CD4-positive, alpha-beta T cell treated with Interleukin-6 at 100 ng/mL for 8 hours (primary cell): Measurements from ENCODE around the gene SNX25.

Source experiments
- DNase-seq: peaks from one replicate; pipeline ENCODE4 v3.0.0-alpha.2; 2020; ENCODE audit warnings: mixed read lengths, low spot score

SNX25 gene

DNA sequence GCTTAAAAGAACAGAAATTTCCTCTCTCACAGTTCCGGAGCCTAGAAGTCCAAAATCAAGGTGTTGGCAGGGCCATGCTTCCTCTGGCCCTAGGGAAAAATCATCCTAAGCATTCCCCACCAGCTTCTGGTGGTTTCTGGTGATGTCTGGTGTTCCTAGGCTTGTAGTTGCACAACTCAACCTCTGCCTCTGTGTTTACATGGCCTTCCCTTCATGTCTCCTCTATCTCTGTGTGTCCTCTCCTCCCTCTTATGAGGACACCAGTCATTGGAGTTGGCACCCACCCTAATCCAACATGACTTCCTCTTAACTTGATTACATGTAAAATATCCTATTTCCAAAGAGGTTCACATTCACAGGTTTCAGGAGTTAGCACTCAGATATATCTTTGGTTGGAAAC, 170.9 kb downstream of the SNX25 start:
- no peak for DNase-seq

DNA sequence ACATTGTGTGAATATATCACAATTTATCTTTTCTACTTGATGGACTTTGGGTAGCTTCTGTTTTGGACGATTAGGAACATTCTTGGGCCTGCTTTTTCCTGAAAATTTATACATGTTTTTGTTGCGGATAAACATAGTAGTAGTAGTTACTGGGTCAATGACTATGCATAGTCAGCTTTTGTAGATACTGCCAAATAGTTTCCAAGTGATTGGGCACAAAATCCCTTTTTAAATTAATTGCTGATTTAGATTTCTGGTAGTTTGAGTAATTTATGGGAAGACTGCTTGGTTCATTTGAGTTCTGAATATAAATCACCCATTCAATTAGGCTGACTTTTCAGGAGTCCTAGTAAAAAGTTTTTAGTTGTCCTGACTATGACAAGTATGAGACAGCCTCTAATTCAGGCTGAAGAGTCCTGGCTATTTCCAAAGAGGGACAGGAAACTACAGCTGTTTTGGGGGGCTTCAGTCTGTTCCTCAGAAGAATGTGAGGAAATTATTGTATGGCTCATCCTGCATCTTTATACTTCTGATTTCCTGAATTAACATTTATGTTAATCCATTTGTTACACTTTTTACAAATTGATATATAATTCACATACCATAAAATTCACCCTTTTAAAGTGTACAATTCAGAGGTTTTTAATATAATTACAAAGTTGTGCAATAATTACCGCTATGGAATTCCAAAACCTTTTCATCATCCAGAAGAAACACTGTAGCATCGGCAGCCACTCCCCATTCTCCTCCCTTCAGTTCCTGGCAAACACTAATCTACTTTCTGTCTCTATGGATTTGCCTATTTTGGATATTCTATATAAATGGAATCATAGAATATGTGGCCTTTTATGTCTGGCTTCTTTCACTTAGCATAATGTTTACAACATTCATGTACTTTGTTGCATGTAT, 172.1 kb downstream of the SNX25 start:
- DNase-seq, result no peak

DNA sequence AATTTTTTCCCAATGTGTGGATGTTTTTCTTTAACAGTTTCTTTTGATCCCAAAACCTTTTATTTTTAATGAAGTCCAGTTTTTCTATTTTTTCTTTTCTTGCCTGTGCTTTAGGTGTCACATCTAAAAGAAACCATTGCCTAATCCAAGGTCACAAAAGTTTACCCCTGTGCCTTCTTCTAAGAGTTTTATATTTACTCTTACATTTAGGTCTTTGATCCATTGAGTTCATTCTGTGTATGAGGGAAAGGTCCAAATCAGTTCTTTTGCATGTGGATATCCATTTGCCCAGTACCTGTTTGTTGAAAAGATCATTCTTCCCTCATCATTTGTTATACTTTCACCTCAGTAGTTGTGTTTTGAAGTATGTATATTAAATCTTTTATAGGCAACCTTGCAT, 173.4 kb downstream of the SNX25 start:
- DNase-seq, result no peak

DNA sequence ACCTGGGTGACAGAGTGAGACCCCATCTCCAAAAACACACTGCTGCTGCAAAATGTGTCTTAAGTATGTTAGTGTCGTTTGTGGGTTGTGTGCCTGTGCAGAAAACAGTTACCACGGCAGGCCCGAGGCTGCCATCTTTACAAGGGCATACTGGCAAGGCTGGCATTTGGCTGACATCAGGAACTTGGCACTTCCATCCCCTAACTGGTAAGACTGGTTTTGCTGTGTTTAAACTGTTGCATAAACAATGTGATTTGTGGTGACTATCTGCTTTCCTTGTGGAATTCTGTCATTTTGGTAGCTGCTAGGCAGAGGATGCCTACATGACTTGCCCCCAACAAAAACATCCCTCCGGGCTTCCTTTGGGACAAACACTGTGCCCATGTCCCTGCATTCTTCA, 174.1 kb downstream of the SNX25 start:
- DNase-seq, result no peak

DNA sequence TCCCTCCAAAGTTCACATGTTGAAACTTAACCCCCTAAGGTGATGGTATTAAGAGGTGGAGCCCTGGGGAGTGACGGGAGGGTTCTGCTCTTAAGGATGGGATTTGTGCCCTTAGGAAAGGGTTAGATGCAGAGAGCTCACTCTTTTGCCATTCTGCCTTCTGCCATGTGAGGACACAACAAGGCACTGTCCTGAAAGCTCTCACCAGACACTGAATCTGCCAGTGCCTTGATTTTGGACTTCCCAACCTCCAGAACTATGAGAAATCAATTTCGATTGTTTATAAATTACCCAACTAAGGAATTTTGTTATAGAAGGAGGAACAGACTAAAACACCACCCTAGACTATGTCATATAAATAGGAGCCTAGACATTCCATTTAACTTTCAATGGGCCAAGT, 174.7 kb downstream of the SNX25 start:
- no peak for DNase-seq

DNA sequence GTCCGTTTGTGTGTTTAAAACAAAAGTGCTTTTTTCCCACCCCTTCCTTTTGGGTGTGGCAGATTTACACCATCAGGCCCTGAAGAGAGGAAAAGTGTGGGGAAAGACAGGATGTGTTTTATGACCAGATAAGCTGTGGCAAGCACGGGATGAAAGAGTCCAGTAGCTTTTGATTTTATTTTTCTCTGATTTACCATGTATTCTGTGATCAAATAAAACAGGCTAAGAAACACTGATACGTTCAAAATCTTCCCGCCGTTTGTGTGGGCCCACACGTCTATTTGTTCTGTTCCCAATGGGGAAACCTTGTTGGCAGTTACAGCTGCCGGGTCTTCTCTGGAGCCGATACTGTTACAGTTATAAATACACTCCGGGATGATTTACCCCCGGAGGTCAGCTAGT, 175.5 kb downstream of the SNX25 start:
- DNase-seq, result no peak

DNA sequence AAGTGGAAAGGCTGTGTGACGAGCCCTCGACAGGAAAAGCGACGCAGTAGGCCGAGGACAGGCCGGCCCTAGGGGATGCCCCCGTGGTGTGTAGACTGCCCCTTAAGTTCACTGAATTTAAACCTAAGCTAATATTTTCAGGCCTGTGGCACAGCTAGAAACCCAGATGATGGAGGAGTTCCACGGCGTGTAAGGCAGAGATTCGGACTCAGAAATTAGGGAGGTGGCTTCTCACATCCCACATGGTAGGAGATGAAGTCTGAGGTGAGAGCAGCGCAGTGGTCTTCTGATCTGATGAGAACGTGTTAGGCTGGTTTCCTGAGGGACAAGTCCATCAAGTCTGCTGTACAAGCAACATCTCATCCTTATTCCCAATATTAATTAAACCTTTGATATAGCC, 178.6 kb downstream of the SNX25 start:
- DNase-seq, result no peak

DNA sequence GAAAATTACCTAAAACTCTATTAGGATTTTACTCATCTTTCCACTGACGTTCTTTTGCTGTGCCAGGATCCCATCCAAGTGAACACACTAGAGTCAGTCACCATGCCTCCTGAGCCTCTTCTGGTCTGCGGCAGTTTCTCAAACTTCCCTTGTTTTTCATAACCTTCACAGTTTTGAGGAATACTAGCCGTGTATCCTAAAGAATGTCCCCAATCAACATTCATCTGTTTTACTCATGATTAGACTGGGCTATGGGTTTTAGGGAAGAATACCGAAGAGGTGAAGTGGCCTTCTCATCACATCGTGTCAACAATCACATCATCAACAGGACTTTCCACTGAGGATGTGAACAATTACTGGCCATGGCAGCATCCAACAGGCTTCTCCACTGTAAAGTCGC, 181.5 kb downstream of the SNX25 start:
- no peak for DNase-seq

DNA sequence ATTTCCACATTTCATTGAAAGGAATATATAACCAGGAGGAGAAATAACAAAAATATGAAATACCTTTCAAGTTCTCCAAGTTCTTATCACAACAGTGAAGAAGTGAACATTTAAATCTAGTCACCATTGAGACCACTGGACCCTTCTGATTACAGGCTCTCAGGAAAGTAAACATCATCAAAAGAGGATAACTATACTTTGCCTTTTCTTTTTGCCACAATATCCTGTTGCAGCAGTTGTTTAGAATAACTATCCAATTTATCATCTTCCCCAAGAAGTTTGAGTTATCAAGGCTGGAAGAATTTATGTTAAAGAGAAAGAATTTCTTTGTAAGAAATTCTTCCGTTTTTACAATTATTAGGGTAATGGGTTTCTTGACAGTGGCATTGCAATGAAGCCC, 182.8 kb downstream of the SNX25 start:
- DNase-seq, result no peak

DNA sequence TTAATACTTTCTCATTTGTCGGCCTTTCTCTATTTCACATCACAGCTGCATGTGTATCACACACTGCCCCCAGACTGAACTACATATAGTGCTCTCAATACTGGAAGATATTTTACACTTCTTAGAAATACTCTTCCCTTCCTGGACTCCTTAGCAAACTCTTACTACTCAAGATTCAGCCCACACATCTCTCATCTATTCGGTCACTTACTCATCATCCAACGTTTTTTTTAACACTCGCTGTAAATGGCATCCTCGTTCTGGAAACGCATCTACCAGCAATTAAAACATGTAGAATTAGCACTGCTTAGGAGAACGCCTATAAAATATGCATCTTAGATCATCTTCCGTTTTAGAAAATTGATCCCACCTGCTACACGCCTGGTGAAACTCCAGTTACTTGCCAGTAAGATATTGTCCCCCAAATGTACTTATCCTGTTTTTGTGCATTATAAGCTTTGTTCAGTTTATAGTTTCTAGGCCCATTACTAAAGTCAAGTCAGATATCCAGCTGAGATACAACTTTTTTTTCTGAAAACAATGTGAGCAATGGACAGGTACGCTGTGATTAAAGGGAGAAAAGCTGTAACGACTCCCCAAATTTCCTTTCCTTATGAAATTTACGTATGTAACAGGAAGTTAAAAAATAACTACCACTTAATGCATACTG, 185.3 kb downstream of the SNX25 start:
- no peak for DNase-seq

DNA sequence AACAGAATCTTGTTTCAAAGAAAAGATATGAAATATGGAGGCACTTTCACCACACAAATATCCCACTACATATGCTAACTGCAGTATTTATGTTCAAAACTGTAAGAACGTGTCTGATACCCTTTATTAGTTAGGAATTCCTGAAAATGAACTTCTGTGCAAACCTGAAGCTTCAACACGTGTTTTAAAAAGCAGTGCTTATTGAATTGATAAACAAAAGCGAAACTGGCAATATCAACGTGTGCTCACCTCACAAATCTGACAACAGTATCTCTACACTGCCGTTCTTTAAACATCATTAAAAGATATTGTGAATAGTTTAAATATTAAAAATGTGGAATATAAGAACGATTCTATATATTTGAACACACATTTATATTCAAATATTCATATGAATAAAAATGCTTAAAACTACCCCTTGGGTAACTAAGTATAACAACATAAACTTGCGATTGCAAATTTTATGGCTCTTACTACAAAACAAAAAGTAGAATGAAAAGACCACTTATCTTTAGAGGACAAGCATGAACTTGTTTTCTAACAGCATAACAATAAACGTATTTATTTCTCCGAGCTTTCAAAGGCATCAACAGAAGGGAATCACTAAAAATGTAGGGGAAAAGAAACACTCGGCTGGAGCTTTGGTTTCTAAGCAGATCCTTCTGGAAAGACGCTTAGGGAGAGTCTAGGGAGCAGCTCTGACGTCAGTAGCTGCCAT, 186.0 kb downstream of the SNX25 start, which contains the start of gene LRP2BP:
TSS of gene LRP2BP (minus strand) at position 687 of the 718 bp plus-strand sequence. CDS start 17,738 bp downstream, outside the sequence.
- DNase-seq, result peak; percentile 11

DNA sequence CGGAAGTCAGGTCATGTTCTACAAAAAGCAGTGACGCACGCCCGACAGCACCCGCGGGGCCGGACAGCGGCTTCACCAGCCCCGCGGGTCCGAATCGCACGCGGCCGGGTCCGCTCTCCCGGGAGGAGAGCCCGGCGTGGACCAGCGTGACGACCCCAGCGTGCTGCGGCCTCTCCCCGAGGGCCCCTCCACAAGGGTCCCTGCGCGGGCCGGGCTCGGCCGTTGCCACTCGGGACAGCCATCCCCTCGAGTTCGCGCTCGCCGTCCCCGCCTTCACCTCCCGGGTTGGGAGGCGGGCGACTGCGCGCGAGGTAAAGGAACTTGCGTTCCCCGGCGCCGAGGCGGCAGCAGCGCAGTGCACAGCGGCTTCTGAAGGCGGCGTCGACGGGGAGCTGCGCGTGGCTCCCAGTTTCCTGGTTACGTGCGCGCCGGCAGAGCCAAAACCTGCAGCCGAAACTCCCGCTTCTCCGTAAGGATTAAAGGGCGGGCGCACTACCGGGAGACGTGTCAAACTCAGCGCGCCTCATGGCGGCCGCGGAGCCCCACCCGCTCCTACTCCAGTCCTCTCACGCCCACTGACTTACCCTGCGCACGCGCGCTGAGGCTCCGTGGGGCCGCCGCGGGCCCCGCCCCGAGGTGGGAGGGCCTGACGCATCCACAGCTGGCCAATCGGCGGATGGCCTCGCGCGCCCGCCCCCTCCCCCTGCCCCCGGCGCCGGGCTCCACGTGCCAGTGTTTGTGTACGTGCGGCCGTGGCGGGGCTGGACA, 186.7 kb downstream of the SNX25 start:
- peak; percentile 96 for DNase-seq

DNA sequence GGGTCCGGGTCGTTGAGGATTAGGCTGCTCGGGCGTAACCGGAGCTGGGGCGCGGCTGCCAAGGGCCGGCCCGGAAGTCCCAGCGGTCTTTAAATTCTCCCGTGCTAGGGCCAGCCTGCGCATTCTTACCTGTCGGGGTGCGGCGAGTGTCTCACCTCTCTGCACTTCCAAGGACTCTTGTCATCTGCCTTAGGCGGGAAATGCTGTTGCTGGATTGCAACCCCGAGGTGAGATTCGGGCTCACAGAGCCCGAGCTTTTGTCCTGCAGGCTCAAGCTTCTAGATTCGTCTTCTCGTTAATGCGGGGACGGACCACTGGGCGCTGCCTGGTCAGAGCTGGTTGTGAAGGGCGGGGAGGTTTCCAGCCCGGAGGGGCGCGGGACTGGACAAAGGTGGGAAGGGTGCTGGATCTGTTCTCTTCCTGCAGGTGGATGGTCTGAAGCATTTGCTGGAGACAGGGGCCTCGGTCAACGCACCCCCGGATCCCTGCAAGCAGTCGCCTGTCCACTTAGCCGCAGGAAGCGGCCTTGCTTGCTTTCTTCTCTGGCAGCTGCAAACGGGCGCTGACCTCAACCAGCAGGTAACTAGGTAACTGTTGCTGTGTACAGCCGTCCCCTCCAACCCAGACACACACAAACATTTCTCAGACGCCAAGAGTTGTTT, 187.5 kb downstream of the SNX25 start, which contains the start of gene ANKRD37:
TSS of gene ANKRD37 (plus strand) at position 118 of the 662 bp plus-strand sequence. CDS start at position 201, 83 bp downstream.
- no peak for DNase-seq

DNA sequence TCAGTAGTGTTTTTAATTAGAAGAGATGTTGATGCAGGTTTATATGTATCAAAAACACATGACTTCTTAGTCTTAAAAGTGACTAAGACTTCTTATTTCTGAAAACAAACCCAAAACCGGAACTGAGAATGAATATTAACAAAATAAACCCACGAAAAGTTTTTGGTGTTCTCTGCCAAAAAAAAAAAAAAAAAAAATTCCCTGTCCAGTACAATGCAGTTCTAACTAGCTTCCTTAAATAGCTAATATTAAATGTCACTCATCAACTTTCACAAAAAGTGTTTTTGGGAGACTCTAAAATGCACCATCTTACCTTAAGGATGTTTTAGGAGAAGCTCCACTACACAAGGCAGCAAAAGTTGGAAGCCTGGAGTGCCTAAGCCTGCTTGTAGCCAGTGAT, 189.2 kb downstream of the SNX25 start:
- DNase-seq, result no peak

DNA sequence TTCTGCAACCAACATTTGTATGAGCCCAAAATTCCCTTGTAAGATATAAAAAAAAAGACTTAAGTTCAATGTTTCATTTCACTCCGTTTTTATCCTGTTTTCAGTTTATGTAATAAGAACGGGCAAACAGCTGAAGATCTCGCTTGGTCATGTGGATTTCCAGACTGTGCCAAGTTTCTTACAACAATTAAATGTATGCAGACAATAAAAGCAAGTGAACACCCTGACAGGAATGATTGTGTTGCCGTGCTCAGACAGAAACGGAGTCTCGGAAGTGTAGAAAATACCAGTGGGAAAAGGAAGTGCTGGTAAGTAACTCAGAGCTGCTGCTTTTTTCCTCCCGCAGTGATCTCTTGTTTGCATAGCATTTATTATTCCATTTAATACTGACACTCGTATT, 190.1 kb downstream of the SNX25 start:
- no peak for DNase-seq

DNA sequence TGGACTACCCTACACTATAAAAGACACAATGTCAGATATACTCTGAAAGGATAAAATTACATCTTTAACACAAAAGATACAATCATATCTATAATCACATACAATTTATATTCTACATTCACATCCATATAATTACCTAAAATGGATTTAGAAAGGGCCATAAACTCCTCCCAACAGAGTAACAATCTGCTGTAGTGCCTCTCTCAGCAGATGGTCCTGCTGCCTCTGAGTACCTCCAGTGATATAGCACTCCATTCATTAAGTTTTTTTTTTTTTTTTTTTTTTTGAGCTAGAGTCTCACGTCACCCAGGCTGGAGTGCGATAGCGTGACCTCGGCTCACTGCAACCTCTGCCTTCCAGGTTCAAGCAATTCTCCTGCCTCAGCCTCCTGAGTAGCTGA, 194.6 kb downstream of the SNX25 start:
- DNase-seq, result no peak

DNA sequence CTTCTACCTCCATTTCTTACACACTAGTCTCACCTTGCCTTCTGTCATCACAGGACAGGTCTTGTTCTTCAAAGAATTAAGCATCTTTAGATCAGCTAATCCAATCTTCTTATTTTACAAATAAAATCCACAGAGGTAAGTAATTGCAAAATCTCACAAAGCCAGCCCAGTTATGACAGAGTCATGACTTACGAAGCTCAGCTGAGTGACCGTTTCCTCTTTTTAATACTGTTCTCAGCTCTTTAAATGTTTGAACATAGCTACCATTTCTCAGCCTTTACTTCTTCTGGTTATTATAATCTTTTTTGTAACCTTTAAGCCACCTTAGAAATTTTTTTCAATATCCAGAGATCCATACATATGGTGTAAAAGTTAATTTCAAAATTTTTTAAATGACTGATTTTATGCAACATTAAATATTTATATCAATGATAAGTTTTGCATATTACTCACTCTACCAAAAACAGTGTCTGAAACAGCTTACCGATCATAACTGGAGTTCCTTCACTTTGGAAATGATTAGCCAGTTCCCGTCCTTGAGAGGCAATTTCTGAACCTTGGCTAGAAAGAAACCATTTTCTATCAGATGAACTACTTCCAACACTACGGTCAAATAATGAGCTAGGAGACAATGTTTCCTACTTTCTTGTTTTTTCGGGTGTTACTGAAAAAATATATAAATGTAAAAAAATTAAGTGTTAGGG, 196.1 kb downstream of the SNX25 start:
- no peak for DNase-seq

DNA sequence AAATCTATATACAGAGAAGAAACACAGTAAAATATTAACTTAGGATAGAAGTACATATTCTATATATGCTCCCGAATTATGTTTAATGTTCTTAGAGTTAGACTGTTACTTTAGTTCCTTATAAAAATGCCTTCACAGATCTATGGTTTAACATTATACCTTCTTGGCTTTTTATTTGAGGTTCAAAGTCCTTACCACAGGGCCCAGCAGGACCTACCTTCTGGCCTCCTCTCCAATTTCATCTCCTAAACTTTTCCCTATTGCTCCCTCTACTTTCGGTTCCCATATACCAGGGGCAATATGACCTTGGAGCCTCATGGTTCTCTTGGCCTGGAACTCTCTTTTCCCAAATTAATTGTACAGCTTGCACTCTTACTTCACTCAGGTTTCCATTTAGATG, 199.0 kb downstream of the SNX25 start:
- DNase-seq, result no peak

DNA sequence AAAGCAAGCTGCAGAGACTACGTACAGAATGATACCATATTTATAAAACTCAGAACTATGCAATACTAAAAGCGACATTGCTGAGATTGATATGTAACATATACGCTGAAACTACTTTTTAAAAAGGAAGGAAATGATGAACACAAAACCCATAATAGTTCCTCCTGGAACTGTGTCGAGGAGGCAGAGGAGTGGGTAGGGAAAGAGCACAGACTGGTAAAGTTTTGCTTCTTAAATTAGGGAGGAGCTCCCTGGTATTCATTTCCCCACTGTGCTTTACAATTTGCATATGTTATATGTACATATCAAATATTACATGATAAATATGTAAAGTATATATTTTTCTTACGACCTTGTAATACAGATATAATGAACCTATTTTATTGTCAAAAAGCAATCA, 202.5 kb downstream of the SNX25 start:
- no peak for DNase-seq

DNA sequence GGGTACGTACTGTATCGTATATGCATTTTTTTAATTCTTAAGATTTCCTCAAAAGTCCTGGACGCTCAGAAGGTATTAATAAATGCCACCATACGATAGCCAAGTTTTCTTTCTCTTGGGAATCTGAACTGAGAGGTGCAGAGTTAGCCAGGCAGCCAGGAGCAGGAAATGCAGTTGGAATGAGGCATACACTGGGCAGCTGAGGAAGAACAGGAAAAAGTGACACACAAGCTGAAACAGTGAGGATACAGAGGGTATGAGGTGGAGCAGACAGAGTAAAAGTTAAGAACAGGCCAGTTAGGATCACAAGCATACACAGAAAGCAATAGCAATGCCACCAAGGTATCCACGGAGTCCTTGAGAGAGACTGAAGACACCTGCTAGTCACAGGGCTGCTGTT, 203.0 kb downstream of the SNX25 start:
- no peak for DNase-seq
